ENCODE measurements around the gene VWA8. TPM values are rescaled to one million over a fixed set of nuclear protein-coding genes. Genes with fewer than 3 reads are reported as not detected.

Gene VWA8
- total and polyA plus RNA-seq, 10 donors: 2.7 to 33.6 (median 18.3) TPM

DNA sequence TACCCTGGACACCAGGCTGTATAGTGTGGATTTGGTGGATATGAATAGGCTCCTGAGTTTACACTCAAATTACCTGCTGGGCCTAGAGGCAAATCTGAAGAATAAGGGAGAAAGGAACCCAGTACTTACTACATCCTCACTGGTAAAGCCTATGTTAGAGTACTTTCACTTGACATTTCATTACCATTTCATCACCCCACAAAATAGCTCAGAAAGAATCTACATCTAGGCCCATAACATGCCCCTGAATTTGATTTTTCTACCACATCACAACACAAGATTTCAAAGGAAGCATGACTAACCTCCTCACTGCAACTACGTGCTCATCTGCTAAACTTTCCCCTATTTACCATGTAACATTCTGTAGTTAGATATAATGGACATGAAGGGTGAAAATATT, 43.3 kb downstream of the VWA8 start:
- no peaks in the 10 kb centered on the region for H3K36me3 ChIP-seq
- H3K27ac ChIP-seq: no peak overlapping the region
- no peaks in the 10 kb centered on the region for H3K27me3 ChIP-seq (replicated peaks in 1 of 7)
- TF ChIP-seq POLR2A (IDR thresholded peaks at IDR 0.05): no peak
- no peak for TF ChIP-seq POLR2AphosphoS5 (IDR thresholded peaks at IDR 0.05)
- TF ChIP-seq, protein P1, sequence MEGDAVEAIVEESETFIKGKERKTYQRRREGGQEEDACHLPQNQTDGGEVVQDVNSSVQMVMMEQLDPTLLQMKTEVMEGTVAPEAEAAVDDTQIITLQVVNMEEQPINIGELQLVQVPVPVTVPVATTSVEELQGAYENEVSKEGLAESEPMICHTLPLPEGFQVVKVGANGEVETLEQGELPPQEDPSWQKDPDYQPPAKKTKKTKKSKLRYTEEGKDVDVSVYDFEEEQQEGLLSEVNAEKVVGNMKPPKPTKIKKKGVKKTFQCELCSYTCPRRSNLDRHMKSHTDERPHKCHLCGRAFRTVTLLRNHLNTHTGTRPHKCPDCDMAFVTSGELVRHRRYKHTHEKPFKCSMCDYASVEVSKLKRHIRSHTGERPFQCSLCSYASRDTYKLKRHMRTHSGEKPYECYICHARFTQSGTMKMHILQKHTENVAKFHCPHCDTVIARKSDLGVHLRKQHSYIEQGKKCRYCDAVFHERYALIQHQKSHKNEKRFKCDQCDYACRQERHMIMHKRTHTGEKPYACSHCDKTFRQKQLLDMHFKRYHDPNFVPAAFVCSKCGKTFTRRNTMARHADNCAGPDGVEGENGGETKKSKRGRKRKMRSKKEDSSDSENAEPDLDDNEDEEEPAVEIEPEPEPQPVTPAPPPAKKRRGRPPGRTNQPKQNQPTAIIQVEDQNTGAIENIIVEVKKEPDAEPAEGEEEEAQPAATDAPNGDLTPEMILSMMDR (IDR thresholded peaks at IDR 0.05 in 8 of 11, conservative IDR thresholded peaks at IDR 0.05 in 3 of 11): no peak
- H3K4me1 ChIP-seq: peaks cover 0 to 40% (median 15%) of the 10 kb centered on the region in 6 donors
- intact Hi-C loops (cut with DNase I; ENCODE audit: low total_unique reads): no loop called here
- no peak for DNase-seq
- 45 to 73% (median 61%) methylated on average over 1 of the region's 1 CpG for WGBS, 5 donors
- peaks cover 0 to 9% (median 3%) of the 10 kb centered on the region in 8 donors for H3K9me3 ChIP-seq
- H3K4me3 ChIP-seq: no peak overlapping the region

DNA sequence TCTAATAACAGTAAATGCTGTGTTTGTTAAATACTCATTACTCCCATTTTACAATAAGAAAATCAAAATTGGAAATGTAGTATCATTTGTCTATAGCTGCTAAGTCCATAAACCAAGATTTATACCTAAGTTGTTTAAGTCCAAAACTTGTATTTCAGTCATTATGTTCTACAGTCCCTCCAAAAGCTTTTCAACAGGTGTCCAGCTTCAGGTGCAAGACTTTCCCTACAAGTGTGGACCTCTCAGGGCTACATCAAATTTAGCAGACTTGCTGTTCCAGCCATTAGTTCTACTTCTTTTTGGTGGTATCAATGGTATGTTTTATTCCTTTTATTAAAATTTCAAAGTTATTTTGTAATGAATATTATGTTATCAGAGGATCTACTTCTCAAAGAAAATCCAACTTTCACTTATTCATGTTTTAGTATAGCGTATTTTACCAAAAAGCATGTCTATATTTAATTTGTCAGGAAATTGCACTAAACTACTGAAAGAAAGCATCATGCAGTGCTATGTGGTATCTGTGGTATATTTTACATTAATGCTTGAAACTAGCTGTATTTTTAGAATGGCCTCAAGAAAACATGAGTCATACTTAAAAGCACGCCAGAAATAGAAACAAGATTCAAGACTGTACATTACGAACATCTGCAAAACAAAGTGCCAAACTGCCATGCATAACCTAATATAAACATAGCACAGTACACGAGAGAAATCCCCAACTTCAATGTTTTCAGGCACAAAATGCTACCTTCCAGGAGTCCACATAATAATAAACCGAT, 44.5 kb downstream of the VWA8 start:
- TF ChIP-seq POLR2A (IDR thresholded peaks at IDR 0.05) (no peak), POLR2AphosphoS5 (IDR thresholded peaks at IDR 0.05) (no peak)
- TF ChIP-seq, protein P1 (IDR thresholded peaks at IDR 0.05 in 8 of 11, conservative IDR thresholded peaks at IDR 0.05 in 3 of 11): no peak
- H3K36me3 ChIP-seq: peaks cover 0 to 2% (median 0%) of the 10 kb centered on the region in 6 donors
- H3K27ac ChIP-seq: peak overlapping the region in 1 of 8 donors; percentile 41
- no peaks in the 10 kb centered on the region for H3K27me3 ChIP-seq (replicated peaks in 1 of 7)
- no peaks in the 10 kb centered on the region for H3K9me3 ChIP-seq
- WGBS, 5 donors: 23 to 33% (median 29%) methylated on average over 5 of the region's 5 CpGs
- no peak for DNase-seq
- intact Hi-C loops (cut with DNase I; ENCODE audit: low total_unique reads): no loop called here
- no peak overlapping the region for H3K4me3 ChIP-seq
- peaks cover 0 to 40% (median 15%) of the 10 kb centered on the region in 6 donors for H3K4me1 ChIP-seq

DNA sequence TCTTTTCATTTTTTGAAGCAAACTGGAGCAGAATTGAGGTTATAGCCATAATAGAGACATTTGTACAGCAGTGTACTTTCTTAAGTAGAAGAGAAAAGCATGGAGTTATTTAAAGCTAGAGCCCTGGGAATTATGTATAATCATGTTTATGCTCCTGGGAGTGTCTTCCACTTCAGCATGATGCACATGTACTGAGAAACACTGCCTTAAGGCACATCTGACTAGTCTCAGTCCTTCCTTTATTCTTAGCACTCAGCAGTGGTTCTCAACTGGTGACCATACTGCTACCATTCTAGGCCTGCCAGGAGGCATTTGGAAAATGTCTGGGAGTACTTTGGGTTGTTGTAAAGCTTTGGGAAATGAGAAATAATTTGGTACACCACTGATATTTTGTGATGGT, 45.8 kb downstream of the VWA8 start:
- peaks cover 0 to 40% (median 15%) of the 10 kb centered on the region in 6 donors for H3K4me1 ChIP-seq
- H3K4me3 ChIP-seq: no peak overlapping the region
- H3K36me3 ChIP-seq: peaks cover 0 to 10% (median 0%) of the 10 kb centered on the region in 6 donors
- H3K27me3 ChIP-seq (replicated peaks in 1 of 7): no peaks in the 10 kb centered on the region
- TF ChIP-seq, protein P1 (IDR thresholded peaks at IDR 0.05 in 8 of 11, conservative IDR thresholded peaks at IDR 0.05 in 3 of 11): no peak
- TF ChIP-seq POLR2AphosphoS5 (IDR thresholded peaks at IDR 0.05): no peak
- no peak for TF ChIP-seq POLR2A (IDR thresholded peaks at IDR 0.05)
- H3K9me3 ChIP-seq: no peaks in the 10 kb centered on the region
- no peak for DNase-seq
- no peak overlapping the region for H3K27ac ChIP-seq
- intact Hi-C loops (cut with DNase I; ENCODE audit: low total_unique reads): no loop called here

DNA sequence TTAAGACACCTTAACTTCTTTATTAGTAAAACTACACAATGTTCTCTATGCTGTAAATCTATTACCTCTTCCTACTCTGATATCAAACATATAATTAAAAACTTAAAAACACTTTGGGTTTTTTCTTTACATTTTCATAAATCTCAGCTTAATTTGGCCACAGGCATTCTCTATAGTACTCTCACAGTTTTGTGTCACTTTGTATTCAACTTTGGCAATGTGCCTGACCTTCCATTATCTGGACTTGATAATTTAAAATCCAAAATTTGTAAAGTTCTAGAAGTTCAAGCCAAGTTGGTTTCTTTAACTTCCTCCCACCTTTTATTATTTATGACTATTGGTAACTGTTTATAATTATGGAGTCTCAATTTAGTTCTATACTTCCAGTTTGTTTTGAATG, 46.4 kb downstream of the VWA8 start:
- no peak for TF ChIP-seq POLR2AphosphoS5 (IDR thresholded peaks at IDR 0.05)
- TF ChIP-seq POLR2A (IDR thresholded peaks at IDR 0.05): no peak
- TF ChIP-seq, protein P1 (IDR thresholded peaks at IDR 0.05 in 8 of 11, conservative IDR thresholded peaks at IDR 0.05 in 3 of 11): no peak
- Histone ChIP-seq H3K4me1 (peaks cover 0 to 40% (median 15%) of the 10 kb centered on the region in 6 donors), H3K4me3 (no peak overlapping the region), H3K27ac (no peak overlapping the region), H3K9me3 (no peaks in the 10 kb centered on the region), H3K36me3 (peaks cover 0 to 15% (median 0%) of the 10 kb centered on the region in 6 donors), H3K27me3 (replicated peaks in 1 of 7) (no peaks in the 10 kb centered on the region)
- DNase-seq: no peak
- intact Hi-C loops (cut with DNase I; ENCODE audit: low total_unique reads): no loop called here
